GM21367 (cell line): ENCODE data around the gene PARP16.
"Not testable (repeated sequence)": the region's sequence is repeated elsewhere in the genome, so short reads cannot be mapped to it uniquely, and the experiment has no call there.

Experiments used
- ATAC-seq: cut with Tn5 transposase; IDR thresholded peaks from one replicate; pipeline ENCODE4 v1.9.1; 2021; ENCODE audit not compliant: unreplicated experiment

The PARP16 gene

DNA sequence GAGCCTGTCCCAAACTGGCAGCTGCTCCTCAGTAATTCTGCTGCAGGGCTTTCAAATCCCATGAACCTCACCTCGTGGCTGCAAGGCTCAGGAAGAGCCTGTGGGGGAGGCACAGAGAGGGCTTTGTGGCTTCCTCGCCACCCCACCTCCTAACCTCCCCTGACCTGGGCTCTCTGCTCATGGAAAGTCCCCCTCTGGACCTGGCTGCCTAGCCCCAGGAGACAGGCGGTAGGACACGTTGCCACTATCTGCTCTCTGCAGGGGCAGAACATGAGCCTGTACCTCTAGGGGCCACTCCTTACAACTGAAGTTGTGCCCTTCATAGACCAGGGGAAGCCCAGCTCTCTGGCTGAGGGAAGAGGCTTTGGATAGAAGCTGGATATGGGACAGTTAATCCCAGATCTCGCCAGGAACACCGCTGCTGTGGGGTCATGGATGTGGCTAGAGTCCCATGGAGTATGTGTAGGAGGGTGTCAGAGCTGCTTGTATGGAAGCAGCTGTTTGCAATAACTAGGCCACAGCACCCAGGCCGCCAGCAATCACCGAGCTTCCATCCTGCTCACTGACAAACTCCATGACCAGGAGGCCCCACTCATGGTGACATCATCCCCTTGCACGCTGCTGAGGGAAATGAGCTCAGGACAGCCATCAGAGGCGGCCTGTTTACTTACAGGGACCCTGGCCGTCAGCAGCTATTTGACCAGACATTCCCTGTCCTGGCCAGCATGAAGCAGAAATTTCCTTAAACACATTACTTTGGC is 41.4 kb downstream of the PARP16 start:
- ATAC-seq = no peak

DNA sequence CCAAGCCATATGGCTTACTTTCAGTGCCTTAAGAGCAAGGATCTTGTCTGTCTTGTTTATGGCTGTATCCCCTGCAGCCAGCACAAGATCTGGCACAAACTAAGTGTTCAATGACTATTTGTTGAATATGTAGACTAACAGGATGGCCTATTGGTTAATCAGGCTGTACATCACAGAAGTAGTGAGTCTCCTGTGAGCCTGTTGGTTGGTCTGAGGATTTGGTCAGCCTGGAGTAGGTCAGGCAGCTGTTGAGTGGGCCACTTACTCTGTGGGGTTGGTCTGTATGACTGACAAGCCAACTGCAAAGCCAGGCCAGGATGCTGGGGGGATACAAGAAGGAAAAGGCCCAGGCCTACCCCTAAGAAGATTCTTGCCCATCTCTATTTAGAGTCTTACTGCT is 42.0 kb downstream of the PARP16 start:
- no peak for ATAC-seq

DNA sequence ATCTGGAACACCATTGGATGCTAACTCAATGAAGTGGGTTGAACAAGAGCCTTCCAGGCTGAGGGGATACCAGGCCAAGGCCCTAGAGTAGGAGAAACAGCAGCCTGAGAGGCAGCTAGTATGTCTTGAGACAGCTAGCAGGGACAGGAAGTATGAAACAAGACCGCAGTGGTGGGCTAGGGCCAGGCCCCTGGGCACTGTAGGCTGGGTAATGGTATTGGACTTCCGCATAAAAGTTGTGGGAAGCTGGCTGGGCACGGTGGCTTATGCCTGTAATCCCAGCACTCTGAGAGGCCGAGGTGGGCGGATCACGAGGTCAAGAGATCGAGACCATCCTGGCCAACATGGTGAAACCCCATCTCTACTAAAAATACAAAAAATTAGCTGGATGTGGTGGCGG is 50.2 kb downstream of the PARP16 start:
- ATAC-seq = not testable (repeated sequence)

DNA sequence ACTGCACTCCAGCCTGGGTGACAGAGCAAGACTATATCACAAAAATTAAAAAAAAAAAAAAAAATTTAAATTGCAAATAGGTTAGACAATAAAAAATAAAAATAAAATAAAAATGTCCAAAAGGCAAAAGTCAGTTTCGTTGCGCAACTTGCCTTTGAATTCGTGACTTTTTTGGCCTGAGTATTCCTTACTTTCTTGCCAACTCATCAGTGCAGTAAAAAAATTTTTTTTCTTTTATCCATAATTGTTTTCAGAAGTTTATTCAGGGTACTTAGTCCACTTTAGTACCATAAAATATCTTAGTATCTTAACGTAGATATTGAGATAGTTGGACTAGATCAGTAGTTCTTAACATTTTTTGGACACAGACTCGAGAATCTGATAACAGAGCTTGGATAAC is 53.0 kb downstream of the PARP16 start:
- no peak for ATAC-seq

DNA sequence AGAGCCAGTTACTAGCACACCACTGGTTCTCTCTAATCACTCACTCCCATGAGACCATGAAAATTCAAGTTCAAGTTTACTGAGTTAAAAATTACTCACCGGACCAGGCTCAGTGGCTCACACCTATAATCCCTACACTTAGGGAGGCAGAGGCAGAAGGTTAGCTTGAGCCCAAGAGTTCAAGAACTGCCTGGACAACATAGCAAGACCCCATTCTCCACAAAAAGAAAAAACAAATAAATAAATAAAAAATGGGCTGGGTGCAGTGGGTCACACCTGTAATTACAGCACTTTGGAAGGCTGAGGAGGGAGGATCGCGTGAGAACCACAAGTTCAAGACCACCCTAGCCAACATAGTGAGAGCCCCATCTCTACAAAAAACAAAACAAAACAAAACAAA is 54.2 kb downstream of the PARP16 start:
- ATAC-seq = no peak

DNA sequence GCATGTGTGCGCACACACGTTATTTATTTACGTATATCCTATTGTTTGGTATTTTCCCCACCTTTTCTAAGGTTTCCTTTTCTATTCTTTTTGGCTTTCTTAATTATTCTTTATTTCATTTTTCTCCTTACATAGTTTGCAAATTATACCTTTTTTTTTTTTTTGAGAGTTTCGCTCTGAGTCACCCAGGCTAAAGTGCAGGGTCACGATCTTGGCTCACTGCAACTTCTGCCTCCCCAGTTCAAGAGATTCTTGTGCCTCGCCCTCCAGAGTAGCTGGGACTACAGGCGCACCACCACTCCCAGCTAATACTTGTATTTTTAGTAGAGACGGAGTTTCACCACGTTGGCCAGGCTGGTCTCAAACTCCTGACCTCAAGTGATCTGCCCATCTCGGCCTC is 55.4 kb downstream of the PARP16 start:
- ATAC-seq = no peak

DNA sequence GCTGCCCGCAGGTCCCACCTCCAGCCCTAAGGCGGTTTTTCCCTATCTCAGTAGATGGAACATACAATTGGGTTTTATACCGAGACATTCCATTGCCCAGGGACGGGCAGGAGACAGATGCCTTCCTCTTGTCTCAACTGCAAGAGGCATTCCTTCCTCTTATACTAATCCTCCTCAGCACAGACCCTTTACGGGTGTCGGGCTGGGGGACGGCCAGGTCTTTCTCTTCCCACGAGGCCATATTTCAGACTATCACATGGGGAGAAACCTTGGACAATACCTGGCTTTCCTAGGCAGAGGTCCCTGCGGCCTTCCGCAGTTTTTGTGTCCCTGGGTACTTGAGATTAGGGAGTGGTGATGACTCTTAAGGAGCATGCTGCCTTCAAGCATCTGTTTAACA is 59.8 kb downstream of the PARP16 start:
- not testable (repeated sequence) for ATAC-seq

DNA sequence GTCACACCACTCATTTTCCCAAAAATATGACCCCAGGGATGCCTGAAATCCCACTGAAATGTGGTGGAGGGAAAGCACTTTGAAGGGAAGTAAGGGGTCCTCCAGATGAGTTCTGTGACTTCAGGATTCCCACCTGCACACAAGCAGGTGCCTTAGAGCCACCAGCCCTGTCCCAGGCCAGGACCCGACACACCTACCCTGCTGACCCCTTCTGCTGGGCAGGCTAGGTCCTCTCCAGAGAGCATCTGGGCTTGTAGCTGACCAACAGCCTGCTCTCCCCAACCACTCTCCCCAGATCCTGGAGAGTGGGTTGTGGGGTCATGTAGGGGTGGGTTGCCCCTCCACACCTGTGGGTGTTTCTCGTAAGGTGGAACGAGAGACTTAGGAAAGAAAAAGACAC is 60.5 kb downstream of the PARP16 start:
- no peak for ATAC-seq

DNA sequence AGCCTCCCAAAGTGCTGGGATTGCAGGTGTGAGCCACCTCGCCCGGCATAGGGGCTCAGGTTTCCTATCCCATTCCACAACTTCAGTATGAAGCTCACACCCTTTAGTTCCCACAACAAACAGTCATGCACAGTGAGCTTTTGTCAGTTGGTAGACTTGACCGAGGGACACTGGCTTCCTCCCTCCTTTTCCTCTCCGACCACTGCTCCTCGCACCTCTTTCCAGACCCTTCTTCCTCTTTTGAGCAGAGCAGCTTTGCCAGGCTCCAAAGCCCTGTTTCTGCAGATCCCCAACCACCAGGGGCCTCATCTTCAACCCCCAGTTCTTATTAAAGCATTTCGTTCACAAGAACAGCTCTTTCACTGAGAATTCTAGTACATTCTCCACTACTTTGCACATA is 62.7 kb downstream of the PARP16 start:
- no peak for ATAC-seq

DNA sequence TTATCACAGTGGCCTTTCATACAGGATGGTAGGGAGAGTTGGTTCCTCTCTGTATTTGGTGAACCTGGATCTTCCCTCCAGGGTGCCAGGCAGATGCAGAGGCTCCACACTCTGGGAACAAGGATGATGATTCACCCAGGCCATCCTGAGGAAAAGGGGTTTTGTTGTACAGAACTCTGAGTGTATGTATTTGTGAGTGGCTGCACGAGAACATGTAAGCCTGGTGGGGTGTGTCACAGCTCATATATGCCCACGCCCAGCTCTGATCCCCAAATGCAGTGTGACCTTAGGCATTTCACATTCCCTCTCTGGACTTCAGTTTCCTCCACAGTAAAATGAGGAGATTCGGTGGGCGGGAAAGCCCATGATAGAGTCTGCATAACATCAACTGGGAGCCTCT is 63.8 kb downstream of the PARP16 start:
- ATAC-seq = no peak

DNA sequence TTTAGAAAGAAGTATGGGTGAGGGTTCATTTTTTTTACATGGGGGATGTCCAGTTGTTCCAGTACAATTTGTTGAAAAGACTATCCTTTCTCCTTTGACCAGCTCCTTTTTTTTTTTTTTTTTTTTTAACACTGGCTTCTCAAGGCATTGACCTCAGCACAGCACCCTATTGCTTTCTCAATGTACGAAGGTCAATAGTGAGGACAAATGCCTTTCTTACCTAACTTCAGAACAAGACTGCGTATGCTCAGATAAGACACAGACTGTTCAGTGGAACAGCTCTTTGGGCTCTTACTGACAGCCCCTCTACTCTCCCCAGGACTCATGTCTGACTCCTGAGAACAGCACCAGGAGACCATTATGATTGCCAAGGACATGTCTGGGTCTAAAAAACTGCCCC is 65.0 kb downstream of the PARP16 start:
- no peak for ATAC-seq

DNA sequence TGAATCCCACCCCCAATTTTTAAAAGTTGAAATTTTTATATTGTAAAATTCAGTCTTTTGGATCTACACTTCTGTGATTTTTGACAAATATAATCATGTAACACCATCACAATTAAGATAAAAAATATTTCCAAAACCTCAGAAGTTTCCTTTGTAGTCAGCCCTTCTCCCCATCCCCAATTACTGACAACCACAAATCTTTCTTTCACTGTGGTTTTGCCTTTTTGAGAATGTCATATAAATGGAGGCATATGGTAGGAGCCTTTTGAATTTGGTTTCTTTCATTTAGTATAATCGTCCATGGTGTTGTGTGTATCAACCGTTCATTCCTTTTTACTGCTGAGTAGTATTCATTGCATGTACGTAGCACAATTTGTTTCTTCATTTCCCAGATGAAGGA is 67.5 kb downstream of the PARP16 start:
- no peak for ATAC-seq

DNA sequence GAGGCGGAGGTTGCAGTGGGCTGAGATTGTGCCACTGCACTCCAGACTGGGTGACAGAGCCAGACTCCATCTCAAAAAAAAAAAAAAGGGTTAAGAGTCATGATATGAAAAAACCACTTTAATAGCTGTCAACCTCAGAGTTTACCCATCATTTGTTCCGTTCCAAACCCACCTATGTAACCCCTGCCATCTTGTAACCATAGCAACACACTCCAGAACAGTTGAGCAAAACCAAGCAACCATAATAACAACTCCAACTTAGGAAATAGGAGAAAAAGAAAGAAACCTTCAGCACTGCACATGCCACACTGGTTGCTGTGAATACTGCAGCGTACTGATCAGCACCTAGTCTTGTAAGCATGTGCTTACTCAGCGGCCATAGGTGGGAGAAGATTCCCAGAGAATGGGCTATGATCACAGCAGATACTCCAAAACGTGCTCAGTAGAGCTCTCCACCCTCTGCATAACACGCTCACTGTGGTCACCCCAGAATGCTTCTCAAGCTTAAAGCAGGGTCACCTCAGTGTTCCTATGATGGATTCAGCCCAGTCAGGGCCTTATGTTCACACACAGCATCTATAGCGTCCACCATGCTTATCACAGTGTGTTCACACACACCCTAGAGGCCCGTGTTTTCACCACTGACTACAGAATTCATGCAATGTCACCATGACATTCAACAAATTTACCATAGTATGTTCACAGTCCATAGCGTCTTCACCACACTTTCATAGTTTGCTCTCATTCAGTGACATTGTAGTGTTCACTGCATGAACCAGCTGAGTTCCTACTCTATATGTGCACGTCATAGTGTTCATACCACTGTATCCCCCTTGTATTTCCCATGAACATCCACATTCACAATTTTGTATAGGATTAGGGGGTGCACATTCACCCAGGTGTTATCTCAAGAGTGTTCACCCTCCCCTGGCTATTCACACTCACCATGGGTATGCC is 68.9 kb downstream of the PARP16 start:
- no peak for ATAC-seq

DNA sequence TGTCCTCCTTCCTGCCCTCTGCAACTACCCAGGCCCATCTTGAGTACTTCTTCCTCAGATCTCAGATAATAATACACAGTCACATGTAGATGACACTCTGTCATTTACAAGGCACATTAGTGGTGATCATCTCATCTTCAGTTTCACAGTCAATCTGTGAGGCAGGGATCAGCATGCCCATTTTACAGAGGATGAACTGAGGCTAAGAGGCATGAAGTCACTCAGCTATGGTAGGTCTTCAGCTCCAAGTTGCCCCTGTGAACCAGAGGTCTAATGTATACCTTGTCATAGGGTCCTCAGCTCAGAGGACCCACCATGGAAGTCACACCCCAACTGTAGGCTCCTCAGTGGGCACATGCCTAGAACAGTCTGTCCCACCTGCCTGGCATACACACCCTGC is 71.2 kb downstream of the PARP16 start:
- ATAC-seq = no peak

DNA sequence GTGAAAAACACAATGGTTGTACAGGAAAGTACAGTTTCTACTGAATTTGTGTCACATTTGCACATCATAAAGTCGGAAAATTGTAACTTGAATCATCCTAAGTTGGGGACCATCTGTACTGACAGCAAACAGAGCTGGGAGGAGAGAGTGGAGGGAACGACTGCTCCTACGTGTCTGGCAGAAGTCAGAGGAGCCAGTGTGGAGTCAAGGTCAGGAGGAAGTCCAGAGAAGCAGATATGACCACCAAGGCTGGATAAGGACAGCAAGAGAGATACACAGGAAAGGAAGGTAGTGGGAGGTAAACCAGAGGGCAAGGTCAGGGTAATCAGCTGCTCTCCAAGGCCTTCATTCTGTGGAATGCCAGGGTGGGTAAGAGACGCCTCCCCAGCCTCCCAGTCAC is 72.7 kb downstream of the PARP16 start:
- ATAC-seq = no peak

DNA sequence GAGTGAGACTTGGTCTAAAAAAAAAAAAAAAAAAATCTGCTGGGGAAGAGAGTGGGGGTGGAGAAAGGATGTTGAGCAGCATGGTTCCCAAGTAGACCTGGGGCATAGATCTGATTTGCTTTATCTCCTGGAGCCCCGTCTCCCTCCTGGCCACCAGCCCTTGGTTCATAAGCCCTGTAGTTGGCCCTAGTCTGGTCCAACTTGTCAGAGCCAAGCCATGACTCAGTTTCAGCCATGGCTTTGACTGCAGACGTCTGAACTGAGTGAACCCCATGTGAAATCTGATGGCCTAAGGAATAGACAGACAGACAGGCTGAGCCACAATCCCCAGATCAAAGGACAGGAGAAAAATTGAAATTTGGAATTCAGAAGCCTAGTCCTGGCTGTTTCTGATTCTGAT is 73.4 kb downstream of the PARP16 start:
- no peak for ATAC-seq

DNA sequence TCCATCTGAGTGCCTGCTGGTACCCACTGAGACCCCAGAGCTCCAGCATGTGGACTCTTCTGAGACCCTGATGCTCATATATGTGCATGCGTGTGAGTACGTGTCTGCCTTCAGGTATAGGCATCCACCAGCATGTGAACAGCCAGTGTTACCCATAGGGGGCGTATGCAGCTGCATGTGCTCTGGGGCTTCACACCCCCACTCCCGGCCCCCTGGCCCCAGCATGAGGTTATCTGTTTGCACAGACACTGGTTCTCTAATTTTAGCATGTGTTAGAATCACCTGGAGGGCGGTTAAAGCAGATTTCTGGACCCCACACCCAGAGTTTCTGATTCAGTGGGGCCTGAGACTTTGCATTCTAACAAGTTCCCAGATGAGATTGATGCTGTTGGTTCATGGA is 74.6 kb downstream of the PARP16 start:
- ATAC-seq = no peak

DNA sequence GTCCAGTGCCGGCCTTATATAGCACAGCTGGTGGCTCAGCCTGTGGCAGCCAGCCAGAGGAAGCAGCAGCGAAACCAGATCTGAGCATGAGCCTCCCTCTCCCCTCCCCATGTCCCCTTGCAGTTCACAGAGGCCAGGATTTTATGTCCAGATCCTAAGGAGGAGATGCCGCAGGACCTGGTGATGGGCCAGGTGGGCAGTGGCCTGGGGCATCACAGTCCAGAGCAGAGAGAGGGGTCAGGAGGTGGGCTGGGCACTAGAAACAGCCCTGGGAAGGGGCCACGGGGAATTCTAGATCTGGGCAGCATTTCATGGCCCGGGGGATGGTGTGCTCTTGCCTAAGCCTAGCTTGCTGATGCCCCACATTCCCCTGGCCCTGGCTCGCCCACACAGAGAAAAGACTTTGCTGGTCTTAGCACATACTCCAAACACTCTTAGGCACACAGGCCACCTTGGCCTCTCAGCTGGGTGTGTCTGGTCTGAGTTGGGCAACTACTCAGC is 75.2 kb downstream of the PARP16 start:
- no peak for ATAC-seq

DNA sequence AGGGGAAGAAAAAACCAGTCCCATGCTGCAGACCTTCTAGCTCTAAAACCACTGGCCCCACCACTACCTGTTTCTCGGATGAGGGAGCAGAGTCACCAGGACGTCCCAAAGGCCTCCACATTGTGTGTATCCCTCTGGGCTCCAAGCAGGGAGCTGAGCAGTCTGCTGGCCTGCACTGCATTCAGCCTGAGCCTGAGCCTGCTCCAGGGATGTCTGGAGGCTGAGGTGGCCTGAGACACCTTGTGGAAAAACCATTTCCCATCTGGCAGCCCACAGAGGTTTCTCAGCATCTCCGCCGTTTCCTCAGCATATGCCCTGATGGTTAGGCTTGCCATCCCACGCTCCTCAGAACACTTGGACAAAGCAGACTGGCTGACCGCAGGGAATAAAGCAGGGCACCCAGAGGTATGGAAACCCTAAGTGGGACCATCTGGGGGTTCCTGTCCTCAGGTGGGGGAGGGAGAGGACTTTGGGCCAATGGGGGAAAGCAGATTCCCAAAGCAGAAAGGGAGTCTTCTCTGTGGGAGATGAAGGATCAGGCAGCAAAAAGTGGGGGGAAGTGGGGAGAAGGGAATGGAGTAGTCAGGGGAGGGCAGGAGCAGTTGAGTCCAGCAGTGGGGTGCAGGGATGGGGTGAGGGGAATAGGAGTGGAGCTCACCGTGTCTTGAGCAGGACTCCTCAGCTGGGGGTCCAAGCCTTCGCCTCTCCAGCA is 75.8 kb downstream of the PARP16 start, which contains the start of gene CILP:
CILP (minus strand) TSS at position 704 of the 712 bp plus-strand sequence. CDS start 1,718 bp downstream, outside the sequence.
- no peak for ATAC-seq

DNA sequence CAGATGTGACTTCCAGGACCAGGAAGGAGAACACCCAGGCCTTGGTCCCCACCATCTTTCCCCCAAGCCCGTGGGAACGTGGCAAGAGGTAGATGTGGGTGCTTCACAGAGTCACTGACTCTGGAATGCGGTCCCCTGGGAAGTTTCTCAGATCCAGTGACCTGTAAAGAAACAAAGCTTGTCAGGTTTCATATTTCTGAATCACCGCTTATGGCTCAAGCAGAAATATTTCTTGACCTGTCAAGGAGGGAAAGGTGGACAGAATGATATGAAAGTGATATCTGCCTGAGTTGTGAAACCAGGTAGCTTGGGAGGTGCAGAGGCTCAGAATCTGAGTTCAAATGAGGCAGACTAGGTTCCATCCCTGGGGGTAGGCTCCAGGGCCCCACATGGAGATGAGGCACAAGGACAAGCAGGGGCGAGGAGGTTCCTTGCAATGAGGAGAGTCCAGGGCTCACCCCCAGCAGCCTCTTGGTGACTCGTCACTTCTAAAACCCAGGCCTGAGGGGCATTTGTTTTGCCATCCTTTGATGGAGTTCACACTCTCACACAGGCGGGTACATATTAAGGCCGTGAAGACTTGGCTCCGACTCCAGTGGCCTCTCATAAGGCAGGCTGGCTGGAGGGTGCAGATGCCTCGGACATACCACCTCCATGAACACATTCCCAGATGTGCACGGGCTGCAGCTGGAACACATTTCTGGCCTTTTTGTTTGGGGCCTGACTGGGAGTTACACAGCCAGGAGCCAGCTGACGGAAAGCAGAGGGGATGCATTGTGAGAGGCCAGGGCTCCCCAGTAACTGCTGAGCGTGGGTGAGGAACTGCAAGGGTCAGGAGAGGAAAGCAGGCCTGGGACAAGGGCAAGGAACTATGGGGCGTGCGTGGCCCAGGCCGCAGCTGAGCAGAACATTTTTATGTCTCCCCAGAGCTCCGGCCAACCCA is 76.7 kb downstream of the PARP16 start:
- ATAC-seq = no peak
